Amygdala (tissue), 56 donors: ENCODE results near the gene ALPK1.
"Not testable (repeated sequence)": the region's sequence is repeated elsewhere in the genome, so short reads cannot be mapped to it uniquely, and the experiment has no call there.

Experiments used
- DNase-seq, 56 donors: peaks; one replicate each; lab custom pipeline; 2025; lab: John Stamatoyannopoulos, UW

ALPK1 gene

GRCh38 chr4:112296949-112297880 is at the start of gene ALPK1:
Gene ALPK1 (plus strand): TSS chr4:112297369.
- DNase-seq: no peak

DNA sequence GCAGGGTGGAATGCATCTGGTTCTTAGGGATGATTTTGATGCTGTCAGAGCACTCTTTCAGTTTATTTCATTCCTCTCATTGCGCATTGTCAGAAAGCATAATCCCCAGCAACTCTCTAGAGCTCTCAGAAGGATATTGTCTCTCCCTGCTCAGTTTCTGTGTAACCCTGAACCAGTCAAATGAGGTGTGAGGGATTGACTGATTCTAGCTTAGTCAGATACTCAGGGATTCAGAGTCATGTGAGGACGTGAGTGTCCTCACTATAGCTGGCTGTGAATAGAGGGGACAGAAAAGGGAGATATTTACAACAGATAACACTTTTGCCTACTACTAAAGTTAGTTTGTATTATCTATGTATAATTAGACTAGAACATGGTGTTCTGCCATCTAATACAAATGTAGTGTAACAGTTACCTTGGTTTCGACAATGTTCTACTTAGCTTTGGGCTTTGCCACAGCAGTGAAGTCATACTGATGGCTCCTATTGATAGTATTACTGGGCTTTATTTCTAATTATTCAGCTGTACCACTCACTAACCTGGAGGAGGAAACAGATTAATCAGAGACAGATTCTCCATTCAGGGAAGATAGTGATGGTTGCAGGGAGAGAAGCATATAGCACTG is 46.0 kb upstream of the ALPK1 start:
- no peak for DNase-seq

GRCh38 chr4:112252234-112252633 is 44.9 kb upstream of the ALPK1 start:
- no peak for DNase-seq

DNA sequence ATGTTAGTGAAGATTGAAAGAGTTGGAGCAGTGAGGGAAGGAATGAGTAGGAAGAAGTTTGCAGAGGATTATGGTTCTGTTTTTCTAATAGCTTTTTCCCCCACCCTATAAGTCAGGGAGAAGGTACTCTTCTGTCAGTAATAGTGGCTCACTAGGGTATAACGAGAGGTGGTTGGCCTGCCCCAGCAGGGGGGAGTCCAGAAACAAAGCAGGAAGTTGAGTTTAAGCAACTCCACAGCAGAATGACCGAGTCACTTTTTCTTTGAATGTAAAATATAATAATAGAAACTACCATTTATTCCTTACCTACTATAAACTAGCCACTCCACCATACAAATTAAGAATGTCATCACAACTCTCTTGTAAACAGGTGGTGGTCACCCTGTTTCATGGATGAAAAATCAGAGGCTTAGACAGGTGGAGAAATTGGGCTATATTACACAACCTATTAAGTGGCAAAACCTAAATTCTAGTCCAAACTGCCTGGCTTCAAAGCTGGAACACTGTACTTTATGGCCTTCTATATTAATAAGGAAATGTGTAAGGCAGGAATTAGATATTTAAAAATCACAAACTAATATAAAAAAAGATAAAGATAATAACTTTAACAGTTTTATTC is 43.7 kb upstream of the ALPK1 start:
- DNase-seq: no peak

GRCh38 chr4:112257098-112257497 is 40.1 kb upstream of the ALPK1 start:
- DNase-seq: no peak

GRCh38 chr4:112266823-112267222 is 30.3 kb upstream of the ALPK1 start:
- no peak for DNase-seq

- DNase-seq: no peak
These were observed 27.1 kb upstream of the ALPK1 start for GRCh38 chr4:112270051-112270450.

DNA sequence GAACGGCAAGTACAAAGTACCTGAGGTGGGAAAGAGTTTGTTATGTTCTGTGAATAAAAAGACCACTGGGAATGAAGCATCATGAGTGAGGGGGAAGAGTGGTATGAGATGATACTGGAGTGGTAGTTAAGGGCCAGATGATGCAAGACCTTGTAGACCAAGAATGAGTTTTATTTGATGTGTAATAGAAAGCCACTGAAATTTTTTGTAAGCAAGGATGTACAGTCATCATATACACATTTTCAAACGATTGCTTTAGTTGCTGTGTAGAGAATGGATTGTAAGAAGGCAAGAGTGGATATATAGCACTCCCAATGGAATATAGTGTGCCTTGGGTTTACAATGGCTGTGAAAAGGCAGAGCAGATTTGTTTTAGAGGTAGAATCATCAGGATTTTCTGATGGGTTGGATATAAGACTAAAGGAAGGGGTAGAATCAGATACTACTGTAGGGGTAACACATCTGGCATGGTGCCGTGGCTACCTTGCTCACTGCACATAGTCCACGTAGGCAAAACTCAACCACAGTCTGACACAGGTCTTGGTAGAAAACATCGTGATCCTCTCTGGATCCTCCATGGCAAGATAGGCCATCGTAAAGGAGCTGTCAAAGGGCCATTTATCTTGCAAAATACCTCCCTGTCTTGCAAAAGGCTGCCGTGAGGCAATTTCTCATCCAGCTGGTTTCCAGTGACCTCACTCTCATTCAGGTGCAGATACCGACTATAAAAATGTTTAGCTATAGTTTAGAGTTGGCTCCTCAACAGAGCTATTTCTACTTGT is 26.3 kb upstream of the ALPK1 start:
- DNase-seq: no peak

DNA sequence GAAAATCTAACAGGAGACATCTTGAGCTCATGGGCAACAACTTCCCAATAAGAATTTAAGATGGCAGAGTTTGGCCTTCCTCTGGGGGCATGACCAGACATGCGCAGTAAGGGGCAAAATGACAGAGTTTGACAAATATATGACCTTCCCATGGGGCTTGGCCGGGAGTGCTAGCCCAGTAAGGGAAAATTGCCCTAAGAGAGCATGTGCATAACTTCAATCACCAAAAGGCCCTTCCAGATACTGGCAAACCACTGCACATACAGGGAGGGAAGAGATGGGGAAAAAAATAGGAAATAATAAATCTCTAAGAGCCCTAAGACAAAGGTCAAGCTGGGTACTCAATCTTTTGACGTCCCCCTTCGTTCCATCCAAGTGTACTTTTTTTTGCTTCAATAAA is 24.9 kb upstream of the ALPK1 start:
- no peak for DNase-seq

DNA sequence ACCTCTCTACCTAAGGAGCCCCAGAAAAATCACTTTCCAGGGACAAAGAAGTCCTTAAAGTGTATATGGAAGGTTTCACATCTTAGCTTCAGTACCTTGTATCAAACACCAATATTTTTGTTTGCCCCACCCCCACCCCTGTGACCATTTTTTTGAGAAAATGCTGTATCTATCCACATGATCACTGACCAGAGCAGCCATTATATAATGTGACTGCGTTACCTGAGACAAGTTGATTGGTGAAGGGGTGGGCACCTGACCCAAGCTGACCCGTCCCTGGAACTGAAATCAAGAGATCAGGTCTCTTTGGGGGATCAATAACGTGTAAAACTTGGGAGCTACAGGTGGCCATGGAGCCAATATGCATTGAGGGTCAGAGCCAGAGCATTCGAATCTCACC is 22.2 kb upstream of the ALPK1 start:
- no peak for DNase-seq

DNA sequence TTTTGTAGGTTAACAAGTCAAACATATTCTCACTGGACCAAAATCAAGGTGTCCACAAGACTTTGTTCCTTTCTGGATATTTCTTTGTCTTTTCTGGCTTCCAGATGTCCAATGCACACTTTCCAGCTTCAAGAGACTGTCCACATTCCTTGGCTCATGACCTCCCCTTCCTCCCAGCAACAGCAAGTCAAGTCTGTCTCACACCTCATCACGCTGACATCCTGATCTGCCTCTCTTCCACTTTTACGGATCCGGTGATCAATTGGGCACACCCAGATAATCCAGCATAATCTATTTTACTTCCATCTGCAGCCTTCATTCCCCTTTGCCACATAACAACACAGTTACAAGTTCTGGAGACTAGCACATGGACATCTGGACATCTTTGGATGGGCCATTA is 21.1 kb upstream of the ALPK1 start:
- DNase-seq: no peak

DNA sequence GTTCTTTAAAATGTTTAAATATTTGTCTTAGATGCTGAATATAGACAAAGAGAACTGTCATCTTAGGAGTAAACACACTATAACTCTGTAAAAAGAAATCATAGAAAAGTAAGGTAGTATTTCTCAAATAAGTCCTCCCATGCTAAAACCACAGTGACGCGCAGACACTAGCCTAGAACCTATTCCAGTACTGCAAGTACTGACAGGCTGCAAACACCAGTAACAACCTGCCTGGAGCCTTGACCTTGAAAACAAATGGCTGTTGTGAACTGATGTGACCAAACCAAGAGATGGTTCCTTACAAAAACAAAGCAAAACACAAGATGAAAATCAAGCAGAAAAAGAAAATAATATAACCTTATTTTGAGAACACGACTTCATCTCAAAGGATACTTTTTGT is 19.9 kb upstream of the ALPK1 start:
- DNase-seq: no peak

- DNase-seq: no peak
These were observed 19.3 kb upstream of the ALPK1 start for GRCh38 chr4:112277705-112278448.

DNA sequence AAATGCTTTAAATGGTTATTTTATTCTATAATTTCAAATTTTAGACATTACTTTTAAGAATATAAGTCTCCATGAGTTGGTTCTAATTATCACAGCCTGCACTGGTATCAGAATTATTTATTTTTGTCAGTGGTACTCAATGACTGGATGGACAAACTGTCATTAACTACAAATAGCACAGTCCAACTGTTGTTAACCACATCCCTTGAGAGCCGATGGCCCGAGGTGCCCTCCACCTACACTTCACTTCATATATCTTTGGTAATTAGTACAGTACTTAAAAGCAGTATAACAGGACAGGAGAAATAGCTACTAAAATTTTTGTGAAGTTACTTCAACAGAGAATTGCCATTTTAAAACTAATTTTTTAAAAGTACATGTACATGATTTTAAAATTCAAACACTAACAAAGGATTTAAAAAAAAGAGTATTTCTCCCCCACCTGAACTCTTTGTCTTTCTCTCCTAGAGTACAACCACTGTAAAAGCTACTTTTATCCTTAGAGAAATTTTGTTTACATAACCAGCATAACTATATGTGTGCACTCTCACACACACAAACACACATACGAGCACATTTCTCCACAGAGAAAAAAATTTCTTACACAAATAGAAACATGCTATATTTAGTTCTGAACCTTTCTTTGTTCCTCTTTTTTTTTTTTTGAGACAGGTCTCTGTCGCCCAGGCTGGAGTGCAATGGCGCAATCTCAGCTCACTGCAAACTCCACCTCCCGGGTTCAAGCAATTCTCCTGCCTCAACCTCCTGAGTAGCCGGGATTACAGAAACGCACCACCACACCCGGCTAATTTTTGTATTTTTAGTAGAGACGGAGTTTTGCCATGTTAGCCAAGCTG is 17.9 kb upstream of the ALPK1 start:
- no peak for DNase-seq

DNA sequence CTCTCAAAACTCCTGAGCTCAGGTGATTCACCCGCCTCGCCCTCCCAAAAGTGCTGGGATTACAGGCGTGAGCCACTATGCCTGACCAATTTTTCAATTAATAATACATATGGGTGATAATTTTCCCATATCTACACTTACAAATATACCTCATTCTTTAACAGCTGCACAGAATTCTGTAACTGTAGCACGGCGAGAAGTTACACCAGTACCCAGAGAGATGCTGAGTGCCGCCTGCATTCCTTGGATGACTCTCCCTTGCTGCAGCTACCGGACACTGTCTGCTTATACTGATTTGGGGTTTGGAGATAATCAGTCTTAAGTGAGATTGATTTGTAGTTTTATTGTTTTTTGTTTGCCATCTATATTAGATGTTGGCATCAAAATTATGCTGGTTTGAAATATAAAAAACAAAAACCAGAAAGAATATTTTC is 17.3 kb upstream of the ALPK1 start:
- no peak for DNase-seq

GRCh38 chr4:112280386-112281056 is 16.6 kb upstream of the ALPK1 start:
- DNase-seq: no peak

GRCh38 chr4:112281895-112282398 is 15.2 kb upstream of the ALPK1 start:
- not testable (repeated sequence) for DNase-seq
